ENCODE data around the gene CBLIF.
"Not testable (repeated sequence)": the region's sequence is repeated elsewhere in the genome, so short reads cannot be mapped to it uniquely, and the experiment has no call there.

GRCh38 chr11:59887156-59887555 lies 41.9 kb upstream of the CBLIF start:
- TF ChIP-seq POLR2A (IDR thresholded peaks at IDR 0.05); CTCF (IDR thresholded peaks at IDR 0.05); POLR2AphosphoS5 (IDR thresholded peaks at IDR 0.05; ENCODE audit: insufficient read depth in 1 of 2, low read depth in 1 of 2): not testable (repeated sequence)
